ENCODE results near the gene FIGNL1.

FIGNL1 gene

GRCh38 chr7:50449881-50450589, at the start of gene FIGNL1:
FIGNL1 (minus strand) TSS chr7:50450350; CDS start chr7:50447287, 3,063 bp downstream.
- peak; percentile 52 for DNase-seq

- DNase-seq: no peak
These were observed 48.9 kb upstream of the FIGNL1 start for GRCh38 chr7:50499092-50499491.

GRCh38 chr7:50497968-50498367, 47.8 kb upstream of the FIGNL1 start:
- DNase-seq: no peak

- DNase-seq: no peak
These were observed 47.0 kb upstream of the FIGNL1 start for GRCh38 chr7:50497068-50497642.

GRCh38 chr7:50496569-50496968, 46.4 kb upstream of the FIGNL1 start:
- DNase-seq: no peak

GRCh38 chr7:50495746-50496145, 45.6 kb upstream of the FIGNL1 start:
- DNase-seq: no peak

- DNase-seq: no peak
These were observed 42.8 kb upstream of the FIGNL1 start for GRCh38 chr7:50492770-50493519.

GRCh38 chr7:50491943-50492342, 41.8 kb upstream of the FIGNL1 start:
- no peak for DNase-seq

GRCh38 chr7:50491209-50491608, 41.1 kb upstream of the FIGNL1 start:
- DNase-seq: no peak

GRCh38 chr7:50488379-50488778, 38.2 kb upstream of the FIGNL1 start:
- DNase-seq: no peak

- DNase-seq: no peak
These were observed 36.4 kb upstream of the FIGNL1 start for GRCh38 chr7:50486512-50486911.

- DNase-seq: no peak
These were observed 31.7 kb upstream of the FIGNL1 start for GRCh38 chr7:50481867-50482266.

- peak; percentile 47 for DNase-seq
These were observed 30.6 kb upstream of the FIGNL1 start for GRCh38 chr7:50480797-50481196.

- DNase-seq: peak; percentile 80
These were observed 29.8 kb upstream of the FIGNL1 start for GRCh38 chr7:50479743-50480517.

GRCh38 chr7:50477640-50478039, 27.5 kb upstream of the FIGNL1 start:
- DNase-seq: no peak

GRCh38 chr7:50476953-50477625, 26.9 kb upstream of the FIGNL1 start:
- DNase-seq: no peak

- DNase-seq: no peak
These were observed 25.2 kb upstream of the FIGNL1 start for GRCh38 chr7:50475340-50475739.

- no peak for DNase-seq
These were observed 24.4 kb upstream of the FIGNL1 start for GRCh38 chr7:50474382-50475160.

- no peak for DNase-seq
These were observed 23.4 kb upstream of the FIGNL1 start for GRCh38 chr7:50473531-50473930.

GRCh38 chr7:50472427-50472826, 22.3 kb upstream of the FIGNL1 start:
- no peak for DNase-seq

- DNase-seq: no peak
These were observed 21.8 kb upstream of the FIGNL1 start for GRCh38 chr7:50471970-50472369.

All from DMS79 (cell line).